ENCODE data around the gene TESPA1.

TESPA1 gene

GRCh38 chr12:54983536-54984101 is 943 bp downstream of the TESPA1 start:
- peak overlapping the region; percentile 72 for H3K4me3 ChIP-seq (ENCODE audit: low read depth, low read length)
- DNase-seq (ENCODE audit: low read depth) = no peak
- no peak for TF ChIP-seq CTCF (IDR thresholded peaks at IDR 0.05; ENCODE audit: insufficient read depth, low read depth, low read length, missing control alignments)

- H3K4me3 ChIP-seq (ENCODE audit: low read depth, low read length) = no peak overlapping the region
- DNase-seq (ENCODE audit: low read depth) = no peak
- TF ChIP-seq CTCF (IDR thresholded peaks at IDR 0.05; ENCODE audit: insufficient read depth, low read depth, low read length, missing control alignments) = no peak
Observed at GRCh38 chr12:54981796-54982195, 2.8 kb downstream of the TESPA1 start.

- no peak for TF ChIP-seq CTCF (IDR thresholded peaks at IDR 0.05; ENCODE audit: insufficient read depth, low read depth, low read length, missing control alignments)
- no peak overlapping the region for H3K4me3 ChIP-seq (ENCODE audit: low read depth, low read length)
- no peak for DNase-seq (ENCODE audit: low read depth)
Observed at GRCh38 chr12:54980341-54980740, 4.2 kb downstream of the TESPA1 start.

GRCh38 chr12:54977857-54978256 is 6.7 kb downstream of the TESPA1 start:
- no peak overlapping the region for H3K4me3 ChIP-seq (ENCODE audit: low read depth, low read length)
- DNase-seq (ENCODE audit: low read depth) = no peak
- TF ChIP-seq CTCF (IDR thresholded peaks at IDR 0.05; ENCODE audit: insufficient read depth, low read depth, low read length, missing control alignments) = no peak

GRCh38 chr12:54977155-54977554 is 7.4 kb downstream of the TESPA1 start:
- H3K4me3 ChIP-seq (ENCODE audit: low read depth, low read length) = no peak overlapping the region
- DNase-seq (ENCODE audit: low read depth) = no peak
- no peak for TF ChIP-seq CTCF (IDR thresholded peaks at IDR 0.05; ENCODE audit: insufficient read depth, low read depth, low read length, missing control alignments)

- H3K4me3 ChIP-seq (ENCODE audit: low read depth, low read length) = no peak overlapping the region
- no peak for TF ChIP-seq CTCF (IDR thresholded peaks at IDR 0.05; ENCODE audit: insufficient read depth, low read depth, low read length, missing control alignments)
- DNase-seq (ENCODE audit: low read depth) = no peak
Observed at GRCh38 chr12:54975875-54976274, 8.7 kb downstream of the TESPA1 start.

- no peak for DNase-seq (ENCODE audit: low read depth)
- TF ChIP-seq CTCF (IDR thresholded peaks at IDR 0.05; ENCODE audit: insufficient read depth, low read depth, low read length, missing control alignments) = no peak
- H3K4me3 ChIP-seq (ENCODE audit: low read depth, low read length) = no peak overlapping the region
Observed at GRCh38 chr12:54975272-54975671, 9.3 kb downstream of the TESPA1 start.
